Embryonic facial prominence (tissue), 1 donor: ENCODE measurements around the gene ASAP2.

ENCODE experiments used
- DNase-seq: peaks from one replicate; pipeline ENCODE4 v3.0.0-alpha.2; 2016; ENCODE audit errors: extremely low spot score

The ASAP2 gene

DNA sequence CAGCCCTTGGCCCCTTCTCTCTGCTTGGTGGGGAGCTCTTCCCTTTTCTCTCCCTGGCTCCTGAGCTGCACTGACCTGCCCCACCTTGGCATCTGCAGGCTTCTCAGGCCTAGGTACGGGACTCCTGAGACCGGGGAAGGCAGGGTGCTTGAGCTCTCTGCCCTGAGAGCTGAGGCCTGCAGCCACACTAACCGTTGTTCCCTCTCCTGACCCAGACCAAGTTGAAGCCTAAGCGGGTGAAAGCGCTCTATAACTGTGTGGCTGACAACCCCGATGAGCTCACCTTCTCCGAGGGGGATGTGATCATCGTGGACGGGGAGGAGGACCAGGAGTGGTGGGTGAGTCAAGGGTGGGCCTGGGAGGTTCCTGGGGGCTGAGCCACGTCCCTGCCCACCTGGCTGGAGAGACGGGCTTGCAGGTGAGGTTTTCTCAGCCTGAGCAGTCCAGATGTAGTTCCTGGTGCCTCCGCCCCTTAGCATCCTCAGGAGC, 194.5 kb downstream of the ASAP2 start:
- DNase-seq: no peak

- DNase-seq: no peak
Observed at GRCh38 chr2:9401646-9402371, 195.2 kb downstream of the ASAP2 start.

- no peak for DNase-seq
Observed at GRCh38 chr2:9403924-9404323, 197.3 kb downstream of the ASAP2 start.

GRCh38 chr2:9404451-9404850, 197.8 kb downstream of the ASAP2 start:
- DNase-seq: no peak

GRCh38 chr2:9405636-9406035, 199.0 kb downstream of the ASAP2 start:
- DNase-seq: no peak

DNA sequence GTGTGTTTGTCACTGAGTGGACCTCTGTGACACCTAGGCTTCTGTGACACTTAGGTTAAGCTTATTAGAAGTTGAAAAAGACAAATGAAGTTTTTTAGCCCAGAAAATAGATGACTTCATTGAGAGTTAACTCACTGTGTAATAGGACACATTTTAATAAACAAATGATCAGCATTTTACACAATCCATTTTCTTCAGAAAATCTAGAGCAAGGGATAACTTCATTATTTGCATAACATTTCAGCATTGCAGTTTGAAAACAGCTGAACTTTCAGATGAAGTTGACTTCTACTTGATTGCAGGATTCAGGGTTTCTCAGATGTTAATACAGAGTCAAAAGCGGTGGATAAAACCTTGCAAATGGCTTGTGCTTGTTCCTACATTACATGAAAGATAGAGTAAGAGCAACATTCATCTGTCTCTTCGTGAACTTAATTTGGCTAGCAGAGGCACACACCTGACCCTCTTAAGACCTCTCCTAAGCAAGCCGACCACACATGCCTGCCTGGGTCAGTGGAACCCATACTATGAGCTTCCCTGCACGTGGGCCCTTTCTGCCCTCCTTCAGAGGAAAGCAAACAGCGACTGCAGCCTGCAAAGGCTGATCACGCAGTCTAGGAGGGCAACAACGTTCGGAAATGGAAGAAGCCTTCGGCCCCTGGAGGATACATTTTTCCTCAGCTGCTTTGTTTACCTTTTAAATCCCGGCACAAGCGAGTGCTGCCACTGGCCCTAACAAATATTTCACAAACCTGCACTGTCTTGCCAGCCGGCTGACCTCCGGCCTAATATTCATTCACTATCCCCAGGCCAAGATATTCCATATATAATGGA, 200.1 kb downstream of the ASAP2 start:
- DNase-seq: no peak

DNA sequence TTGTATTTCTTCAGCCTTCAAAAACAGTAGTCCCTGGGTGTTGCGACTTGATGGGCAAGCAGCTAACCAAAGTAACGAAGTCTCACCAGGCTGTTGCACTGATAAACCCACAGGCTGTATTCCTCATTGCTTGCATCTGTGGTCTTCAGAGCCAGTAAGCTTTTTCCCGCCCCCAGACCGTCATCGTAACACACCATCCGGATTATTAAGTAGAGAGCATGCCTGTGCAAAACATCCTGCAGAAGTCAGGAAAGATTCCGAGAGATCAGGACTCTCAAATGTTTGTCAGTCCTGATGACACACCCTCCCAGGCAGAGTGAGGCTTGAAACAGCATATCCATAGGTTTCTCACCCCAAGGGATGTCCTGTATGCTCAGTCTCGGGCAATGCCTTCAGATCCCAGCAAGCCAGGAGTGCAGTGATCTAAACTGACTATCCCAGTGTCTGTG, 200.8 kb downstream of the ASAP2 start:
- no peak for DNase-seq

GRCh38 chr2:9408641-9409151, 202.1 kb downstream of the ASAP2 start:
- no peak for DNase-seq

- no peak for DNase-seq
Observed at GRCh38 chr2:9410108-9410507, 203.5 kb downstream of the ASAP2 start.

DNA sequence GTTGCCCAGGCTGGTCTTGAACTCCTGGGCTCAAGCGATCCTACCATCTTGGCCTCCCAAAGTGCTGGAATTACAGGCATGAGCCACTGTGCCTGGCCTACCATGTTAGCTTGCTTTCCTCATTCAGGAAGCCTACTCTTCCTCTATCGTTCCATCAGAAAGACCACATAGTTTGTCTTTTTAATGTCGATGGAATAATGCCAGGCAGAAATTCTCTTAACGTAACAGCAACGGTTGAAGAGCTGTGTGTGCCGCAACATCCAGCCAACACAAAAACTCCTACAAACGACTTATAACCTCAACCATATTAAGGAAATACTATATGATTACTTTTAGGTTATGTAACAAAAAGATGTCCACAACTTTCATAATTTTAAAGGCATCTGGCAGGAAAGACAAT, 206.2 kb downstream of the ASAP2 start:
- DNase-seq: no peak

DNA sequence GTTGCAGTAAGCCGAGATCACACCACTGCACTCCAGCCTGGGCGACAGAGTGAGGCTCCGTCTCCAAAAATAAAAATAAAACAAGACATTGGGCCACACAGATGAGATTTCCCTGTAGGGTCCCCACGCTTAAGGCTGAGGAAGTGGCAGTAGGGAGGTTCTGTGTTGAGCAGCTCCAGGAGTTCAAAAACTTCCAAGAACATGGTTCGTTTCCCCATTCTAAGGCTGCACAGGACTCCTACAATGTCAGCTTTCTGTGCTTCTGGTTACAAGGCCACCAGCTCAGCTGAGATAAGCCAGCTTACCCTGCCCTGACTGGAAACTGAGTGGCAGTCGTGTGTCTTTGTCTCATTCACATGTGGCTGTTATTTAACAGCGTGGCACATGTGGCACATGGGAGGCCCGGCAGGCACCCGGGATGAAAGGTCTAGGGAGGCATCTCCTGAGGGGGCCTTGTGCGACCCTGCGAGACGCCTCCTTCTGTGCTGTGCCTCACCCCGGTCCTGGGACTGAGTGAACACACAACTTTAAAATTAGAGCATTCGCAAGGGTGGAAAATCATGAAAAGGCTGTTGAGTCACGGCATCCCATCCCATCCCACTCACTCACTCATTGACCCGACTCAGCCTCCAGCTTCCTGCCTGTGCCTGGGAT, 209.0 kb downstream of the ASAP2 start:
- DNase-seq: no peak

DNA sequence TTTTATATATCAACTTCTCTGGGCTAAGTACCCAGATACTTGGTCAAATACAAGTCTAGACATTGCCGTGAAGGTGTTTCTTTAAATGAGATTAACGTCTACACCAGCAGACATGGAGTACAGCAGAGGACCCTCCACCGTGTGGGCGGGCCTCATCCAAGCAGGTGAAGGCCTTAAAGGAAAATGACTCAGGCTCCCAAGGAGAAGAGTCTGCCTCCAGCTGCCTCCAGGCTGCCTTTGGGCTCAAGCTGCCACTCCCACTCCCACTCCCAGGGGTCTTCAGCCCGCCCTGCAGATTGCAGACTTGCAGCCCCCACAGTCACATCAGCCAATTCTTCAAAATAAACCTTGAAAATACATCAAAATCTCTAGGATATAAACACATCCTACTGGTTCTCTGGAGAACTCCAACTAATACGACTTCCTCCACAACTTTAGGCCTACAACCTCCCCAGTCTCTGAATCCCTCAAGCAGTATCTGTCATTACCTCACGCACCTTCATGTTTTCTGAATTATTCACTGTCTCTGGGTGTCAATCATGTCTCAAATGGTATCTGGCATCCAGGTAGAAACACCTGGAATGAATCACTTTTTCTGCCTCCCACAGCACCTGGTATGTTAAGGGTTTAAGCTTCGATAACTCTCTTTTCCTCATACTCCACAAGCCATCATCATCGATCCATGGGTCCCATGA, 209.8 kb downstream of the ASAP2 start:
- DNase-seq: no peak

DNA sequence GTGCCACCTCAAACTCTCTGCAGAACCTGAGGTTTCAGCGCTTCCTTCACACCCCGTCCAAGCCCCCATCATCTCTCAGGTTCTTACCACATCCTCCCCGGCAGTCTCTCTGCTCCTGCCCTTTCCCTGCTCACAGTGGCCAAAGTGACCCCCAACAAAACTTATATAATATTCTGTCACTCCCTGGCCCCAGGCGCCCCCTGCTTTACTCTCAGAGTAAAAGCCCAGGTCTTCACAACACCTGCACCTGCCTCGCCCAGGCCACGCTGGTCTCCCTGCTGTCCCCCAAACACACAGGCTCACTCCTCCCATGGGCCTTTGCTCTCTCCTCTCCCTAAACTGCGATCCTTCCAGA, 210.3 kb downstream of the ASAP2 start:
- no peak for DNase-seq

- DNase-seq: no peak
Observed at GRCh38 chr2:9417725-9418124, 211.1 kb downstream of the ASAP2 start.

GRCh38 chr2:9418746-9419145, 212.1 kb downstream of the ASAP2 start:
- DNase-seq: no peak

GRCh38 chr2:9419541-9419940, 212.9 kb downstream of the ASAP2 start:
- no peak for DNase-seq

- DNase-seq: no peak
Observed at GRCh38 chr2:9420495-9420894, 213.9 kb downstream of the ASAP2 start.

DNA sequence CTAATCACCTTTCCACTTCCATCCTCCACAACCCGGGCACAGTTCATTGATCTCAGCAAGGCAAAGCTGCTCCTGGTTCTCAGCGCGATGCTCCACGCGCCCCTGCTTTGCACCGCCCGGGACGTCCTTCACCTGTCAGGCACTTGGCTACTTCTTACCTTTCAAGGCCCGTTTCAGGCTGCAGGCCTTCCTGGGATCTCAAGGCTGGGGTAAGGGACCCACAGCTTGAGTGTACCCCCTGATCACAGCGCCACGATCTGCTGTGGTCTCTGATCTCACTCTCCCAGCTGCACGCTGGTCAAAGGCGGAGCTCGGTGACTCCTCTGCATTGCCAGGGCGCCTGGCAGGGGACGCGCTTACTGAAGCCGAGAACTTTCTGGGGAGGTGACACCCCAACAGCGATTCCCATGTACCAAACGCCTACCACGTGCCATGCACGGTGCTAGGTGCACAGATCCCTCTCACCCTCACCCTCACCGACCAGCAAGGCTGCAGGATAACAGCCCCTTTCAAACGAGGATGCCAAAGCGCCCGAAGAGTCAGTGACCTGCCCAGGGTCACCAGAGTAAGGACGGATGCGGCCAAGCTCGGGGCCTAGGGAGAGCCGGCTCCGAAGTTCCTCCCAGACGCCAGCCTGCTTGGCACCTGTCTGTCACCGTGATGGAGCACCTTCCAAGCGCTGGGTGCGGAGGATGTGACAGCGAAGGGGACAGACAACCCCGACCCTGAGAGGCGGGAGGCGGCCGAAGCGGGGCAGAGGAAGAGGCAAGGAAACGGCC, 215.9 kb downstream of the ASAP2 start:
- no peak for DNase-seq

DNA sequence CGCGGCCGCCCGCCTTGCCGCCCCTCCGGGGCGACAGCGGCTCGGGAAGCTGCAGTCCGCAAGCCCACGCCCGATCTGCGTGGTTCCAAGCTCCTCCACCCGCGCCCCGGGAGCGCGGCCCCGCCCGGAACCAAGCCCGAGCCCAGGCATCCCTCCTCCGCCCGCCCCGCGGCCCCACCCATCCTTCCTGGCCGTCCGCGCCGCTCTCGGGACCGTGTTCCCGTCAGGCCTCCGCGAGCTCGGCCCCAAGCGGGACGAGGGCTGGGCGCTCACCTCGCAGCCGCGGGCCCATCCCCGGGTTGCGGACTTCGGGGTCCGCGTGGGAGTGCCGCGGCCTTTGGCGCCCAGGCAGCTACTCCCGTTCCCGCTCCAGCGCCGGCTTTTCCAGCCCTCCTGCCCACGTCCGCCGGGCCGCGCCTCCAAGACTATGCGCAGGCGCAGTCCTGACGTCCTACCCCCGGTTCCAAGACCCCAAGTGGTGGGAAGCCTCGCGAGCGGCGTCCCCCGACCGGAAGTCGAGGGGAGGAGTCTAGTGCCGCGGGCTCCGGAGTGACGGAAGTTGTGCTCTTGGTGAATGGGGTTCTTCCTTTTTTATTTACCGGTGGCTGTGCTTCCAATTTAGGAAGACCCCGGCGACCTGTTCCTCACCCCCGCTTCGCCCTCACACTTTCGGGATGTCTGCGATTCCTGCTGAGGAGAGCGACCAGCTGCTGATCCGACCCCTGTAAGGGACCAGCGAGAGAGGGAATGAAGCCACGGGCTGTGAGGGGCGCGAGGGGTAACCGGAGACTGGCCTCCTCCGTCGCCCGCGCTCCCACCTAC, 216.7 kb downstream of the ASAP2 start, which contains the start of the genes CPSF3 and ITGB1BP1:
CPSF3 (plus strand) TSS at position 555 of the 822 bp plus-strand sequence; CDS start at position 675, 120 bp downstream.
ITGB1BP1 (minus strand) TSS at position 429 of the 822 bp plus-strand sequence. CDS start 4,831 bp downstream, outside the sequence.
- DNase-seq: peak; percentile 98

DNA sequence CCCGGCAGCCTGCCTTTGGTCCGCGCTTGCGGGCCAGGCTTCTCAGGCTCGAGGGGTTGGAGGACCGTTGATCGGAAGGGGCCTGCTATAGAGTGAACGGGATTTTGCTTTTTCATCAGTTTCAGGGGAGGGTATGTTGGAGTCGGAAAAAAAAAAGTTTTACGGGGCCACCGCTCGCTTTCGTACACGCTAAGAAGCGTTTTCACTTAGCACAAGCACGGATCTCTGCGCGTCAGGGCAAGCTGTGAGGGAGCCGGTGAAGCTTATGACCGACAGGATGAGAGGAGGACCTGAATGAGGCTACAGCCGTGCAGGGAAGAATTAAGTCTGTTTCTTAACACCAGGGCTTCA, 217.3 kb downstream of the ASAP2 start:
- no peak for DNase-seq
